ENCODE measurements around the gene POT1.
"Not testable (repeated sequence)": the region's sequence is repeated elsewhere in the genome, so short reads cannot be mapped to it uniquely, and the experiment has no call there.

POT1 gene, protein sequence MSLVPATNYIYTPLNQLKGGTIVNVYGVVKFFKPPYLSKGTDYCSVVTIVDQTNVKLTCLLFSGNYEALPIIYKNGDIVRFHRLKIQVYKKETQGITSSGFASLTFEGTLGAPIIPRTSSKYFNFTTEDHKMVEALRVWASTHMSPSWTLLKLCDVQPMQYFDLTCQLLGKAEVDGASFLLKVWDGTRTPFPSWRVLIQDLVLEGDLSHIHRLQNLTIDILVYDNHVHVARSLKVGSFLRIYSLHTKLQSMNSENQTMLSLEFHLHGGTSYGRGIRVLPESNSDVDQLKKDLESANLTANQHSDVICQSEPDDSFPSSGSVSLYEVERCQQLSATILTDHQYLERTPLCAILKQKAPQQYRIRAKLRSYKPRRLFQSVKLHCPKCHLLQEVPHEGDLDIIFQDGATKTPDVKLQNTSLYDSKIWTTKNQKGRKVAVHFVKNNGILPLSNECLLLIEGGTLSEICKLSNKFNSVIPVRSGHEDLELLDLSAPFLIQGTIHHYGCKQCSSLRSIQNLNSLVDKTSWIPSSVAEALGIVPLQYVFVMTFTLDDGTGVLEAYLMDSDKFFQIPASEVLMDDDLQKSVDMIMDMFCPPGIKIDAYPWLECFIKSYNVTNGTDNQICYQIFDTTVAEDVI

DNA sequence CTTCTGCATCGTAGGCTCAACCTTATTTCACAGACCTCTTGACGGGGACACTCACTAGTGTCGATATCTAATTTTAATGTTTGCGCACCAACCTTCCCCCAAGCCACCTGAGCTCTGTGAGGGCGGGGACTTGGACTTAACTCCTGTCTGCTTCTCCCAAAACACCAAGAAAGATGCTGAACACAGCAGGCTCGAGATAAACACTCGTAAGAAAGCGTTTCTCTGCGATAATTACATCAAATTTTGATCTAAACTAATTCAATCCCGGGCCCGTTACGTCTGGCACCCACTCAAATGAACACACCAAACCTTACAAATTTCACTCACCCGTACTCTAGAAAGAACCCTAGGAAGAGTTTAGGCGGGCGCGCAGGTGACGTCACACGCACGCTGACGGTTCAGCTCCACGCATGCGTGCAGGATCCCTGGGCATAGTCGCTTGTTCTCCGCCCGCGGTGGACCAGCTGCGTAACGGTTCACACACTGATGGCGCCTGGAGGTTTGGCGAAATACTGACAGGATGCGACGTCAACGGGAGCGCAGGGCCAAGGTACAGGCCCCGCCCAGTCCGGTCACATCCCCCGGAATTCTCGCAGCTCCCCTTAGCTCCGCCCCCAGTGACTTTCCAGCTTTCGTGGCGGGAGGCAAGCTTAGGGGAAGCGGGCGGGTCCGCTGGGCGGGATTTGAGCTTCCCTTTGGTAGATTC lies at the start of gene POT1:
Gene POT1 (minus strand): TSS at position 359 of the 706 bp plus-strand sequence. CDS start 32,652 bp downstream, outside the sequence.
- DNase-seq (ENCODE audit: low read depth in 2 of 2, low spot score in 1 of 2), result peak; percentile 95 to 96

DNA sequence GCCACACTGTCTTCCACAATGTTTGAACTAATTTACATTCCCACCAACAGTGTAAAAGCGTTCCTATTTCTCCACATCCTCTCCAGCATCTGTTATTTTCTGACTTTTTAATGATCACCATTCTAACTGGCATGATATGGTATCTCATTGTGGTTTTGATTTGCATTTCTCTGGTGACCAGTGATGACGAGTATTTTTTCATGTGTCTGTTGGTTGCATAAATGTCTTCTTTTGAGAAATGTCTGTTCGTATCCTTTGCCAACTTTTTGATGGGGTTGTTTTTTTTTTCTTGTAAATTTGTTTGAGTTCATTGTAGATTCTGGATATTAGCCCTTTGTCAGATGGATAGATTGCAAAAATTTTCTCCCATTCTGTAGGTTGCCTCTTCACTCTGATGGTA lies 45.5 kb upstream of the POT1 start:
- DNase-seq (ENCODE audit: low read depth in 2 of 2, low spot score in 1 of 2), result not testable (repeated sequence)

DNA sequence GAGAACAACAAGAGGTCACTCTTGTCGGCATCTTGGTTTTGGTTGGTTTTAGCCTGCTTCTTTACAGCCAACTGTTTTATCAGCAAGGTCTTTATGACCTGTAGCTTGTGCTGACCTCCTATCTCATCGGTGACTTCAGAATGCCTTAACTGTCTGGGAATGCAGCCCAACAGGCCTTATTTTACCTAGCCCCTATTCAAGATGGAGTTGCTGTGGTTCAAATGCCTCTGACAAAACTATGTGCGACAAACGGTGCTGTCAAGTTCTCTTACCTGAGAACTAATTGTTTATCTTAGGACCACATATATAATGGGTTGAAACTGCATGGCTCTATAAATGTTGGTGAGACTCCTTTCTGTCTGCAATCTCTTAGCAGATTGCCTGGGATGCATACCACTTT lies 35.9 kb upstream of the POT1 start:
- no peak for DNase-seq (ENCODE audit: low read depth in 2 of 2, low spot score in 1 of 2)

DNA sequence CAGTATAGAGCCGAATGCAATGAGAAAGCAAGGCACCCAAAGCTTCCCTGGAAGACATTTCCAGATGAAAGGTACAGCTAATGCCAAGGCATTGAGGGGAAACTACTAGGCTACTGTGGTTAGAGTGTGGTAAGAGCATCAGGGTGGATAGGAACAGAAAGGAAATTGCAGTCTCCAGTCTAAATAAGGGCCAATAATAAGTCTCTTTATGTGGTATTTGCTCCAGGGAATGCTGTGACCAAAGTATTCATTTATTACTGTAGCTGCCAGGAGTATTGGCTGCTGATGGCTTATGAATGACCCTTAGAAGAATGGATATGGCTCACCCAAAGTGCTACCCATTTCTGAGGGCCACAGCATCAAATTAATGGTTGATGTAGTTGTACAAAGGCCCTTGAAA lies 30.1 kb upstream of the POT1 start:
- no peak for DNase-seq (ENCODE audit: low read depth in 2 of 2, low spot score in 1 of 2)

DNA sequence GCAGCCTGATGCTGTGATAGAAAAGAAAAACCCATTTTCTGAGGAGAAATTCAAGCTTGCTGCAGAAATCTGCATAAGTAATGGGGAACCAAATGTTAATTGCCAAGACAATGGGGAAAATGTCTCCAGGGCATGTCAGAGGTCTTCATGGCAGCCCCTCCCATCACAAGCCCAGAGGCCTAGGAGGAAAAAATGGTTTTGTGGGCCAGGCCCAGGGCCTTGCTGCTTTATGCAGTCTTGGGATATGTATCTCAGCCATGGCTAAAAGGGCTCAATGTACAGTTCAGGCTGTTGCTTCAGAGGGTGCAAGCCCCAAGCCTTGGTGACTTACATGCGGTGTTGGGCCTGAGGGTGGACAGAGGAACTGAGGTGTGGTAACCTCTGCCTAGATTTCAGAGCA lies 28.3 kb upstream of the POT1 start:
- not testable (repeated sequence) for DNase-seq (ENCODE audit: low read depth in 2 of 2, low spot score in 1 of 2)

DNA sequence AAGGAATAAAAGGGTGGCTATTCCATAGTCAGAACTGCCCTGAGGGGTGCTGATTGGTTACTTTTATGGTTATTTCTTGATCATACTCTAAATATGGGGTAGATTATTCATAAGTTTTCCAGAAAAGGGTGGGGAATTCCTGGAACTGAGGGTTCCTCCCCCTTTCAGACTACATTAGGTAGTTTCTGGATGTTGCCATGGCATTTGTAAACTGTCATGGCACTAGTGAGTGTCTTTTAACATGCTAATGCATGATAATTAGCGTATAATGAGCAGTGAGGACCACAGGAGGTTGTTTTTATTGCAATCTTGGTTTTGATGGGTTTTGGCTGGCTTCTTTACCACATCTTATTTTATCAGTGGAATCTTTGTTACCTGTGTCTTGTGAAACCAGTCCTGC lies 26.5 kb upstream of the POT1 start:
- DNase-seq (ENCODE audit: low read depth in 2 of 2, low spot score in 1 of 2), result no peak

DNA sequence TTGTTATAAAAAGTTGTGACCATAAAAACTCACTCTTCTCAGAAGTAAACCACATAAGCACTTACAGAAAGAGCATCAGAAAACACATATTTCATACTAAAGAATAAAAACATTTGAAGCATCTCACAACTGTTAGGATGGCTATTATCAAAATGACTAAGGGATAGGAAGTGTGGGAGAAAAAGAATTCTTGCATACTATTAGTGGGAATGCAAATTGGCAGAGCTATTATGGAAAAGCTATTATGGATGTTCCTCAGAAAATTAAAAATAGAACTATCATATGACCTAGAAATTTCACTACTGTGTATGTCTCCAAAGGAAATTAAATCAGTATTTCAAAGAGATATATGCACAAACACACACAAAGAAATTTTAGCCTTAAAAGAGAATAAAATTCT lies 25.2 kb upstream of the POT1 start:
- DNase-seq (ENCODE audit: low read depth in 2 of 2, low spot score in 1 of 2), result no peak

DNA sequence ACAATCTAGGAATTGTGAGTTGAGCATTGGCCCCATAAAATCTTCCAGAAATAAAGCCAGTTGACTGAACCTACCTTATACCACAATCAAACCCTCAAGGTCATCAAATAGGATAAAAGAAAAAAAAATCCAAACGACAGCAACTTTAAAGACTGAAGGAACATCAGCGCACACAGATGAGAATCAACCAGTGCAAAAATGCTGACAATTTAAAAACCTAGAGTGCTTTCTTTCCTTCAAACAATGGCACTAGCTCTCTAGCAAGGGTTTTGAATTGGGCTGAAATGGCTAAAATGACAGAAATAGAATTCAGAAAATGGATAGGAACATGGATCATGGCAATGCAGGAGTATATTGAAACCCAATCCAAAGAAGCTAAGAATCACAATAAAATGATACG lies 16.1 kb upstream of the POT1 start:
- DNase-seq (ENCODE audit: low read depth in 2 of 2, low spot score in 1 of 2), result no peak

DNA sequence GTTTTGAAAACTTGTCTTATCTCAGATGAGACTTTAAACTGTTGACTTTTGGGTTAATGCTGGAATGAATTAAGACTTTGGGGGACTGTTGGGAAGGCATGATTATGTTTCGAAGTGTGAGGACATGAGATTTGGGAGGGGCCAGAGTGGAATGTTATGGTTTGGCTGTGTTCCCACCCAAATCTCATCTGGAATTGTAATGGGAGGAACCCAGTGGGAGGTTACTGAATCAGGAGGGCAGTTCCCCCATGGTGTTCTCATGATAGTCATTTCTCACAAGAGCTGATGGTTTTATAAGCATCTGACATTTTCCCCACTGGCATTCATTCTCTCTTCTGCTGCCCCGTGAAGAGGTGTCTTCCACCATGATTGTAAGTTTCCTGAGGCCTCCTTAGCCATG lies 13.8 kb upstream of the POT1 start:
- DNase-seq (ENCODE audit: low read depth in 2 of 2, low spot score in 1 of 2), result no peak

DNA sequence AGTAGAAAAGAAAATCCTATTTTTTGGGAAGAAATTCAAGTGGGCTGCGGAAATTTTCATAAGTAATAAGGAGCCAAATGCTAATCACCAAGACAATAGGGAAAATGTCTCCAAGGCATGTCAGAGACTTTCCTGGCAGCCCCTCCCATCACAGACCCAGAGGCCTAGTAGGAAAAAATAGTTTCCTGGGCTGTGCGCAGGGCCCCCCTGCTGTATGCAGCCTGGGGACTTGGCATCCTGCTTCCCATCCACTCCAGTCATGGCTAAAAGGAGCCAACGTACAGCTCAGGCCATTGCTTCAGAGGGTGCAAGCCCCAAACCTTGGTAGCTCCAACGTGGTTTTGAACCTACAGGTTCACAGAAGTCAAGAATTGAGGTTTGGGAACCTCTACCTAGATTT lies 12.8 kb upstream of the POT1 start:
- no peak for DNase-seq (ENCODE audit: low read depth in 2 of 2, low spot score in 1 of 2)

DNA sequence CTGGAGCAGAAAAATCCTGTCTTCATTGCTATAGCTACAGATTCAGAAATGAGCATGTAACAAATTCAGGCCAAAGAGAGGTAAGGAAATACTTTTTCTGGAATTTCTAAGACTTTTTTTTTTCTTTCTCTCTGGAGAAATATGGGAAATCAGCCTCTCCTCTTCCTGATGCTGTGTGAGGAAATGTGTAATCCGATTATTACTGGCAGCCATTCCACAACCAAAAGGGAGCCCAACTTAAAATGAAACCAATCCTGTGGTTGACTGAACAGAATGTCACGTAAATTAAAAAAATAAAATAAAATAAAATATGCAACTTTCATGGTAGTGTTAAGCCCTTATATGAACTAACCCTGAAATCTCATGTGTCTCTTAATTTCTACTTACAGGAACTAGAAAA lies 10.7 kb upstream of the POT1 start:
- no peak for DNase-seq (ENCODE audit: low read depth in 2 of 2, low spot score in 1 of 2)

DNA sequence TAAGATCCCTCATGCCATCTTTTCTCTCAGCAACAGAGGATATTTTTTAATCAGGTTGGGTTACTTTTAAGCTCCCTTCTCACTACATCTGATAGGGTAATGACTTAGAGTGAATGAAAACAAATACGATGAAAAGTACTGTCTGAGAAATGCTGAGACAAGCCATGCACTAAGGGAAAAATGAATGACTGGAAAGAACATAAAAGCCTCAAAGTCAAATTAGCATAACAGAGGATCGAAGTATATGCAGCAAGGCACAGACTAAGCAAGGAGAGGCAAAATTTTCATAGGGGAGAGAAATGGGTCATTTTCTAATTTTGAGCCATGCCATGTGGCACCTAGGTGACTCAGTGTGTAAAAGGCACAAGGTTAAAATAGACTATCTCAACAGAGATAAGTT lies 8.5 kb upstream of the POT1 start:
- DNase-seq (ENCODE audit: low read depth in 2 of 2, low spot score in 1 of 2), result no peak

DNA sequence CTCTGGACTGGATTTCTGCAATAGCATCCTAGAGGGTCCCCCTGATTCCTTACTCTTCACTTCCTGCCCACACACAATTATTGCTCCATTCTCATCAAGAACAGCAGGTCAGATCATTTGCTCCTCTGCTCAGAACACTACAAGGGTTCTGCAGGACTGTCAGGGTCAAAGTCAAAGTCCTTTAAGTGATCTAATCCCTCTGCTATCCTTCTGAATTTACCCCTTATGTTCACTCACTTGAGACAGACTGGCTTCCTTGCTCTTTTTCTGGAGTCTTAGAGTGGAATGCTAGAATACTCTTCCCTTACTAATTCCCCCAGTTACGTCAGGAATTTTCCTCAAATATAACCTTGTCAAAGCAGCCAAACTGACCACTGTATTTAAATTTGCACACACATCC lies 7.5 kb upstream of the POT1 start:
- no peak for DNase-seq (ENCODE audit: low read depth in 2 of 2, low spot score in 1 of 2)

DNA sequence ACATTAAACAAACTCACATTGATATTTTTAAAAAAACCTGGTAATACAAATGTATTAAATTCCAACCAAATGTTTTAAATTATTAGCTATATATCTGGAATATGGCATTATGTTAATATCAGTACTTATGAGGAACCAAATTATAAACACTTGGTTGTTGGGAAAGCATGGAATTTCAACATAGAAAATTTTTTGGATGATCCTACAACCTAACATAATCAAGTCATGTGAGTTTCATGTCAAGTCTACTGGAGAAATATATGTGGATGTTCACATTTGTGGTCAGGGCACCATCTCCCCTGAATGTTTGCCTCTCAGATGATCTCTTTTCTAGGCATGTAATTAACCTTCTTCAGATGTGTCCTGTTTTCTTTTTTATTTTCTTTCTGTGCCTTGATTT lies 5.2 kb upstream of the POT1 start:
- no peak for DNase-seq (ENCODE audit: low read depth in 2 of 2, low spot score in 1 of 2)

DNA sequence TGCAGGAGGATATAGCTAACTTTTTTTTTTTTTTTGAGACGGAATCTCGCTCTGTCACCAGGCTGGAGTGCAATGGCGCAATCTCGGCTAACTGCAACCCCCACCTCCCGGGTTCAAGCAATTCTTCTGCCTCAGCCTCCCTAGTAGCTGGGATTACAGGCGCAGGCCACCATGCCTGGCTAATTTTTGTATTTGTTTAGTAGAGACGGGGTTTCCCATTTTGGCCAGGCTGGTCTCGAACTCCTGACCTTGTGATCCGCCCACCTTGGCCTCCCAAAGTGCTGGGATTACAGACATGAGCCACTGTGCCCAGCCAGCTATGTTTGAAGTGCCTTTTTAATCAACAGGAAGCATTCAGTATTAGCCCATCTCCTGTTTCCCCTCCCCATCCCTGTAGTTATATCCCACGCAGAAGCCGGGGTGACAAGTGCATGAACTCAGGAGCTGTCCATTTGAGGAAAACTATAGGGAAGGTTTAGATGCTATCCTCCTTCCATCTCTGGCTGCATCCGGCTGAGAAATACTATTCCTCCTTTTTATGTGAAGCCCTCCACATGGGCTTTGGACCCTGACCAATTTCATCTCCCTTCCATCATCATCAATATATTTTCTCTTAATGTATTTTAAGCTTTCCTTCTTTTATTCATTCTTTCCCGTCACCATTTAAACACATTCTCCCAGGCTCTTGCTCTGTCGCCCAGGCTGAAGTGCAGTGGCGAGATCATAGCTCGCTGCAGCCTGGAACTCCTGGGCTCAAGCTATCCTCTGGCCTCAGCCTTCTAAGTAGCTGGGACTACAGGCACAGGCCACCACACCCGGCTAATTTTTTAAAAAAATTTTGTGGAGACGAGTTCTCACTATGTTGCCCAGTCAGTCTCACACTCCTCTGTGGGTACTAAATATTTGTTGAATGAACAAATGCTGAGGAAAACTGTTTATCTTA lies 1.3 kb upstream of the POT1 start:
- DNase-seq (ENCODE audit: low read depth in 2 of 2, low spot score in 1 of 2), result no peak

DNA sequence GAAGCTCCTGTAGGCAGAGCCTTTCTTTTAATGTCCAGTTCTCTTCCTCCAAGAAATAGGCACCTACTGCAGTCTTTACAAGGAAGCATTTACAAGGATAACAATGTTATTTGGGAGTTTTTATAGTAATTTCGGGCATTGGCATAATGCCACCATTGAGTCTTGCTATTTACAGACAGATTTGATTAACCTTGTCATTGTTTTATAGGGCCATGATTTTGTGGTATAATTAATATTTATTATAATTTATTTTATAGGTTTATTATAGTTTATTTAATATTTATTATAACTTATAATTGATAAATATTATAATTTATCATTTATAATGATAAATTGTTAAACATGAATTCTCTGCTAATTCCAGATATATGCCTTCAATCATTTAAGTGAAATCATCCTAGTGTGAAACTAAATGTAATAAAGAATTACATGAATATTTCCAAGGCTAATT lies 573 bp upstream of the POT1 start:
- DNase-seq (ENCODE audit: low read depth in 2 of 2, low spot score in 1 of 2), result no peak

DNA sequence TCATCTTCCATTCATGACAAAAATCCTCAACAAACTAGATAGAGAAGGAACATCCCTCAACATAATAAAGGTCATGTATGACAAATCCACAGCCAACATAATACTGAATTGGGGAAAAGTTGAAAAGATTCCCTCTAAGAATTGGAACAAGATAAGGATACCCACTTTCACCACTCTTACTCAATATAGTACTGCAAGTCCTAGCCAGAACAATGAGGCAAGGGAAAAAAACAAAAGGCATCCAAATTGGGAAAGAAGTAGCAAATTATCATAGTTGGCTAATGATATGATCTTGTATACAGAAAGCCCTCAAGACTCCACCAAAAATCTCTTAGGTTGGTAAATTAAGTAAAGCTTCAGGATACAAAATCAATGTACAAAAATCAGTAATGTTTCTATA lies 4.7 kb downstream of the POT1 start:
- DNase-seq (ENCODE audit: low read depth in 2 of 2, low spot score in 1 of 2), result no peak

DNA sequence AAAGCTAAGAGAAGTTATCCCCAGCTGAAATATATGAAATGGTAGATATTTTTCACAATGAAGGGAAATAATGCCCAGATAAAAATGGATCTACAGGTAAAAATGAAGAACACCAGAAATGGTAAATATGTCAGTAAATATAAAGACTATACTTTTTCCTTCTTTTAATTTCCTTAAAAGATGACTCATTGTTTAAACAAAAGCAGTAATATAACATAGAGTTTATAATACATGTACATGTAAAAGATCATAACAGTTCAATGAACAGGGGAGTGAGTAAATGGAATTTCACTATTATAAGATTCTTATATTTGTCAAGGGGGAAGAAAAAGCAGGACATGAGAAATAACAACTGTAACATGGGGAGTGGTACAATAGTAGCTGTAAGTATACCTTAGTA lies 7.4 kb downstream of the POT1 start:
- no peak for DNase-seq (ENCODE audit: low read depth in 2 of 2, low spot score in 1 of 2)

DNA sequence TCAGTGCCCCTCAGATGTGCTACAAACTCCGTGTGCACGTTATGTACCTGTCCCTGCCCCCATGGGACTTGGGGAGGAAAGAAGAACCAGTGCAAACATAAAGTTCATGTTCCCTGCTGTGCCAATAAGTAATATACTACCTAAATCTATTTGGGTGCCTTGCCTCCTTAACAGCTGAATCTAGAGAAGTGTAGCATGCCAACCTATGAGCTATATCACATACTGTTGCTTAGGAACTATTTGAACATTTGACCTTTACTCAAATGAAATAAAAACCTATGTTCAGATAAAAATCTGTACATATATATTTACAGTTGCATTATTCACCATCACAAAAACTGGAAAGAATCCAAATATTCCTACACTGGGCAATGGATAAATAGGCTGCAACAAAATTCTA lies 9.8 kb downstream of the POT1 start:
- DNase-seq (ENCODE audit: low read depth in 2 of 2, low spot score in 1 of 2), result no peak

DNA sequence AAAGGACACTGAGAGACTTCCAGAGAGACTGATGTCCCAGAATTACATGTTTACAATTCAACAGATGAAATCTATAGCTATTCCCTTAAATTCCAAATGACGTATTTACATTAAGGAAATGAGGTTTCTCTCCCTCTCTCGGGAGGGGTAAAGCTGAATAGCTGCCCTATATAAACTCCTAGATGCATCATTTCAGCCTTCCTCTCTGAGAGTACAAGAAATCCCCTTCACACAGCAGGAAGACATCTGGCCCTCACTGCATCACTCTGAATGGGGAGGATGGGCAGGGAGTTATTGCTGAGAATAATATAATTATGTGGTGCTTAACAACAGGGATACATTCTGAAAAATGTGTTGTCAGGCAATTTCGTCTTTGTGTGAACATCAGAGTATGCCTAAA lies 11.0 kb downstream of the POT1 start:
- DNase-seq (ENCODE audit: low read depth in 2 of 2, low spot score in 1 of 2), result no peak

DNA sequence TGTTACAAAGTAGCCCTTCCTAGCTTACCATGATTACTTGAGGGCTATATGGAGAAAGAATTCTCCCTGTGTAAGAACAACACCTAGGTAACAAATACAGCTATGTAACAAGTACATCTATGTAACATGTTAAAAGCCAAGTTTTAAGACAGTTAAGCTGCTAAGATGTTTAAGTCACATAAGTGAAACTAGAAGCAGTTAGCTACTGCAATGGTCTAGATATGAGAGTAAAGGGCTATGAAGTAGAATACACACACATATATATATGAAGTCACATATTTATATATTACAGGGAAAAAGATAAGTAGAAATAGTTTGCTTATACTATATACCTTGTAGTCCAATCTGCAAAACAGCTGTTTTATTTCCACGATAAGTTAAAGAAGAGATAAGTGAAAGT lies 14.4 kb downstream of the POT1 start:
- DNase-seq (ENCODE audit: low read depth in 2 of 2, low spot score in 1 of 2), result no peak

Measured in stimulated activated CD8-positive, alpha-beta memory T cell treated with anti-CD3 and anti-CD28 coated beads, Interleukin-4, amount 100 ng/mL, for 1 hour (primary cell).